Breast epithelium (tissue), 4 donors: ENCODE results near the gene C10orf105. TPM values are rescaled to one million over a fixed set of nuclear protein-coding genes. Genes with fewer than 3 reads are reported as not detected.

ENCODE experiments used
- DNase-seq, 2 donors: peaks; one replicate each; pipeline ENCODE4 v3.0.0-alpha.2; 2019; ENCODE audit warnings: low spot score in 2 of 2
- H3K27ac ChIP-seq, 2 donors: fragments of 200-600 bp; sonication (generic) in 1 of 2; one replicate each; pipeline ENCODE4 v1.5.1; 2016 to 2019; ENCODE audit warnings: mild to moderate bottlenecking in 1 of 2
- H3K27me3 ChIP-seq, 2 donors: fragments of 200-600 bp; sonication (generic) in 1 of 2; one replicate each; pipeline versions ENCODE4 v1.5.1 to v1.6.0; 2017 to 2019; ENCODE audit warnings: control low read depth in 1 of 2, mild to moderate bottlenecking in 1 of 2
- H3K36me3 ChIP-seq: fragments of 200-600 bp; one replicate; pipeline ENCODE4 v1.5.1; 2019
- H3K4me1 ChIP-seq, 2 donors: fragments of 200-600 bp; sonication (generic); one replicate each; pipeline ENCODE4 v1.5.1; 2016 to 2019; ENCODE audit warnings: control low read depth in 1 of 2
- H3K4me3 ChIP-seq, 3 donors: fragments of 200-600 bp; sonication (generic); 1 replicate in 2 of 3; 2 replicates in 1 of 3; pipeline ENCODE4 v1.5.1; 2016 to 2019; ENCODE audit warnings: mild to moderate bottlenecking in 3 of 3, moderate library complexity in 2 of 3
- H3K9me3 ChIP-seq, 2 donors: fragments of 200-600 bp; sonication (generic) in 1 of 2; one replicate each; pipeline ENCODE4 v1.5.1; 2016 to 2019; ENCODE audit warnings: control low read depth in 1 of 2
- CTCF ChIP-seq, 3 donors: fragments of 450-650 bp; IDR thresholded peaks; one replicate each; pipeline ENCODE4 v1.5.1; 2016 to 2017; ENCODE audit warnings: antibody characterized with exemption in 3 of 3, mild to moderate bottlenecking in 3 of 3, moderate library complexity in 3 of 3
- POLR2A ChIP-seq: fragments of 450-650 bp; IDR thresholded peaks from one replicate; pipeline ENCODE4 v1.6.1; 2016; ENCODE audit warnings: antibody characterized with exemption, mild to moderate bottlenecking, moderate library complexity
- POLR2AphosphoS5 ChIP-seq, 3 donors: sonication (generic); formaldehyde crosslinking; IDR thresholded peaks; one replicate each; pipeline ENCODE4 v1.6.1; 2017; ENCODE audit warnings: antibody characterized with exemption in 3 of 3
- intact Hi-C: fragments of 100-400 bp; cut with DNase I; formaldehyde crosslinking; loops from one replicate; pipeline ENCODE4 v1.15.1; 2023; ENCODE audit warnings: low total_unique reads
- total RNA-seq, 3 donors: library from RNA; depleted of rRNA; stranded (reverse); fragments of >200 nt; gene quantifications; one replicate each; pipeline ENCODE4 v1.1.0, GENCODE V29; 2016

Gene C10orf105
- total RNA-seq, 3 donors from 2014 or later = under 0.01 to 0.29 TPM; not detected in 1

- Histone ChIP-seq H3K36me3 (no peaks in the 10 kb centered on the region), H3K4me3 (no peak overlapping the region), H3K27me3 (no peaks in the 10 kb centered on the region), H3K27ac (peak overlapping the region; percentile 82 to 86), H3K4me1 (peaks cover 0 to 18% of the 10 kb centered on the region in 2 donors), H3K9me3 (no peaks in the 10 kb centered on the region)
- intact Hi-C loops = no loop called here
- TF ChIP-seq POLR2A (no peak), CTCF (IDR thresholded peaks at IDR 0.05) (no peak), POLR2AphosphoS5 (IDR thresholded peaks at IDR 0.05) (no peak)
- no peak for DNase-seq
These were observed 17.0 kb upstream of the C10orf105 start for GRCh38 chr10:71736570-71736952.

GRCh38 chr10:71735709-71736569 is 16.4 kb upstream of the C10orf105 start:
- TF ChIP-seq CTCF (IDR thresholded peaks at IDR 0.05) (no peak), POLR2A (no peak), POLR2AphosphoS5 (IDR thresholded peaks at IDR 0.05) (no peak)
- intact Hi-C loops = no loop called here
- Histone ChIP-seq H3K27ac (peak overlapping the region; percentile 82 to 86), H3K27me3 (no peaks in the 10 kb centered on the region), H3K9me3 (no peaks in the 10 kb centered on the region), H3K4me1 (peaks cover 0 to 18% of the 10 kb centered on the region in 2 donors), H3K36me3 (no peaks in the 10 kb centered on the region), H3K4me3 (no peak overlapping the region)
- no peak for DNase-seq

GRCh38 chr10:71734797-71735196 is 15.2 kb upstream of the C10orf105 start:
- Histone ChIP-seq H3K27ac (no peak overlapping the region), H3K4me1 (peaks cover 0 to 18% of the 10 kb centered on the region in 2 donors), H3K9me3 (no peaks in the 10 kb centered on the region), H3K4me3 (no peak overlapping the region), H3K36me3 (no peaks in the 10 kb centered on the region), H3K27me3 (no peaks in the 10 kb centered on the region)
- DNase-seq = no peak
- intact Hi-C loops = no loop called here
- TF ChIP-seq POLR2A = no peak
- no peak for TF ChIP-seq CTCF (IDR thresholded peaks at IDR 0.05)
- TF ChIP-seq POLR2AphosphoS5 (IDR thresholded peaks at IDR 0.05) = no peak

GRCh38 chr10:71731791-71732190 is 12.2 kb upstream of the C10orf105 start:
- no peak overlapping the region for H3K27ac ChIP-seq
- DNase-seq = no peak
- no peak overlapping the region for H3K4me3 ChIP-seq
- no peak for TF ChIP-seq POLR2AphosphoS5 (IDR thresholded peaks at IDR 0.05)
- no peak for TF ChIP-seq CTCF (IDR thresholded peaks at IDR 0.05)
- no peak for TF ChIP-seq POLR2A
- no peaks in the 10 kb centered on the region for H3K27me3 ChIP-seq
- intact Hi-C loops = no loop called here
- no peaks in the 10 kb centered on the region for H3K9me3 ChIP-seq
- H3K4me1 ChIP-seq = peaks cover 11 to 30% of the 10 kb centered on the region in 2 donors
- no peaks in the 10 kb centered on the region for H3K36me3 ChIP-seq

GRCh38 chr10:71729161-71729636 is 9.6 kb upstream of the C10orf105 start:
- no peaks in the 10 kb centered on the region for H3K36me3 ChIP-seq
- peaks cover 11 to 24% of the 10 kb centered on the region in 2 donors for H3K4me1 ChIP-seq
- intact Hi-C loops = no loop called here
- TF ChIP-seq CTCF (IDR thresholded peaks at IDR 0.05) = no peak
- no peak for TF ChIP-seq POLR2AphosphoS5 (IDR thresholded peaks at IDR 0.05)
- no peak for TF ChIP-seq POLR2A
- H3K27me3 ChIP-seq = no peaks in the 10 kb centered on the region
- peak overlapping the region; percentile 80 to 89 for H3K27ac ChIP-seq
- no peak overlapping the region for H3K4me3 ChIP-seq
- peak in 1 of 2 donors; percentile 60 for DNase-seq
- H3K9me3 ChIP-seq = no peaks in the 10 kb centered on the region
